ENCODE results near the gene STAT3. TPM values are rescaled to one million over a fixed set of nuclear protein-coding genes. Genes with fewer than 3 reads are reported as not detected.

STAT3 gene
- total and polyA plus RNA-seq, 2 of the 13 experiments (the other 11 are each of a cell fraction or from before 2014, with no cell fraction given) = 61.8 to 62.4 TPM

DNA sequence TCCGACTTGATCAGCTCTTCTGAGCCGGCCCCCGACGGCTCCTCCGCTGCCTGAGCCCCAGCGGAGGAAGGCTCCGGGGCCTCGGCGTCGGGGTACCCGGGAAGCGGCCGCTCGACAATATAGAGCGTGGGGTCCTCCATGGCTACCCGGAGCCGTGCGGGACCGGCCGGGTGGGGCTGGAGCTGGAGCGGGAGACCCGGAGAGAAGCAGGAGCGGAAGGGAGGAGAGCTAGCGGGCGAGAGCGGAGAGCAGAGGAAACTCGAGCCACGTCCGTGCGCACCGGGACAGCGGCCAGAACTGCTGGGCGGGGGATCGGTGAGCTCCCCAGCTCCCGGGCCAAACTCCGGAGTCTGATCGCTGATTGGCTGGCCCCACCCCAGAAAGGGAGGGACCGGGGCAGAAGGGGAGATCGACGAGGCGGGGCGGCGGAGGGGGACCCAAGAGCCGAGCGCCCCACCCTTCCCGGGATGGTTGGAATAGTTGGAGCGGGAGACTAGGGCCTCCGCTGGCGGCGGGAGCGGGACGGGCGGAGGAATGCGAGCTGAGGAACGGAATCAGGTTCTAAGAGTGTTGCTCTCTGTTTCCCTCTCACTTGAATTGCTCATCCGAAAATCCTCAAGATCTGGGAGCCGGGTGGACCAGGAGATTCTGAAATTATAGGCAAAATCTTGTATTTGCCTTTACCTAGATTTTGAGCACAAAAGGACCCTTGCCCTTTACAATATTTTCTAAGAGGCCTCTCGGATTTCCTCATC, 34.9 kb upstream of the STAT3 start, which contains the start of gene CAVIN1 (continued):
- TF ChIP-seq ZNF407 (CRISPR knock-in tag; IDR thresholded peaks at IDR 0.05; ENCODE audit: not compliant biosample characterization) = peak; percentile 91
- TF ChIP-seq ZNF781 (CRISPR knock-in tag; IDR thresholded peaks at IDR 0.05; ENCODE audit: borderline replicate concordance, not compliant biosample characterization) = no peak
- no peak for TF ChIP-seq TRIM24 (CRISPR knock-in tag; IDR thresholded peaks at IDR 0.05)
- TF ChIP-seq ZNF607 (CRISPR knock-in tag; IDR thresholded peaks at IDR 0.05; ENCODE audit: borderline replicate concordance) = peak; percentile 82; the same call in 1 of the 2 replicates
- TF ChIP-seq ONECUT2 (CRISPR knock-in tag; IDR thresholded peaks at IDR 0.05) = no peak
- TF ChIP-seq, protein P1, sequence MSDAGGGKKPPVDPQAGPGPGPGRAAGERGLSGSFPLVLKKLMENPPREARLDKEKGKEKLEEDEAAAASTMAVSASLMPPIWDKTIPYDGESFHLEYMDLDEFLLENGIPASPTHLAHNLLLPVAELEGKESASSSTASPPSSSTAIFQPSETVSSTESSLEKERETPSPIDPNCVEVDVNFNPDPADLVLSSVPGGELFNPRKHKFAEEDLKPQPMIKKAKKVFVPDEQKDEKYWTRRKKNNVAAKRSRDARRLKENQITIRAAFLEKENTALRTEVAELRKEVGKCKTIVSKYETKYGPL (CRISPR knock-in tag; IDR thresholded peaks at IDR 0.05) = no peak
- TF ChIP-seq, protein P2, sequence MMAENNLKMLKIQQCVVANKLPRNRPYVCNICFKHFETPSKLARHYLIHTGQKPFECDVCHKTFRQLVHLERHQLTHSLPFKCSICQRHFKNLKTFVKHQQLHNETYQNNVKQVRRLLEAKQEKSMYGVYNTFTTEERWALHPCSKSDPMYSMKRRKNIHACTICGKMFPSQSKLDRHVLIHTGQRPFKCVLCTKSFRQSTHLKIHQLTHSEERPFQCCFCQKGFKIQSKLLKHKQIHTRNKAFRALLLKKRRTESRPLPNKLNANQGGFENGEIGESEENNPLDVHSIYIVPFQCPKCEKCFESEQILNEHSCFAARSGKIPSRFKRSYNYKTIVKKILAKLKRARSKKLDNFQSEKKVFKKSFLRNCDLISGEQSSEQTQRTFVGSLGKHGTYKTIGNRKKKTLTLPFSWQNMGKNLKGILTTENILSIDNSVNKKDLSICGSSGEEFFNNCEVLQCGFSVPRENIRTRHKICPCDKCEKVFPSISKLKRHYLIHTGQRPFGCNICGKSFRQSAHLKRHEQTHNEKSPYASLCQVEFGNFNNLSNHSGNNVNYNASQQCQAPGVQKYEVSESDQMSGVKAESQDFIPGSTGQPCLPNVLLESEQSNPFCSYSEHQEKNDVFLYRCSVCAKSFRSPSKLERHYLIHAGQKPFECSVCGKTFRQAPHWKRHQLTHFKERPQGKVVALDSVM (CRISPR knock-in tag; IDR thresholded peaks at IDR 0.05) = peak; percentile 39
- TF ChIP-seq, protein P3, sequence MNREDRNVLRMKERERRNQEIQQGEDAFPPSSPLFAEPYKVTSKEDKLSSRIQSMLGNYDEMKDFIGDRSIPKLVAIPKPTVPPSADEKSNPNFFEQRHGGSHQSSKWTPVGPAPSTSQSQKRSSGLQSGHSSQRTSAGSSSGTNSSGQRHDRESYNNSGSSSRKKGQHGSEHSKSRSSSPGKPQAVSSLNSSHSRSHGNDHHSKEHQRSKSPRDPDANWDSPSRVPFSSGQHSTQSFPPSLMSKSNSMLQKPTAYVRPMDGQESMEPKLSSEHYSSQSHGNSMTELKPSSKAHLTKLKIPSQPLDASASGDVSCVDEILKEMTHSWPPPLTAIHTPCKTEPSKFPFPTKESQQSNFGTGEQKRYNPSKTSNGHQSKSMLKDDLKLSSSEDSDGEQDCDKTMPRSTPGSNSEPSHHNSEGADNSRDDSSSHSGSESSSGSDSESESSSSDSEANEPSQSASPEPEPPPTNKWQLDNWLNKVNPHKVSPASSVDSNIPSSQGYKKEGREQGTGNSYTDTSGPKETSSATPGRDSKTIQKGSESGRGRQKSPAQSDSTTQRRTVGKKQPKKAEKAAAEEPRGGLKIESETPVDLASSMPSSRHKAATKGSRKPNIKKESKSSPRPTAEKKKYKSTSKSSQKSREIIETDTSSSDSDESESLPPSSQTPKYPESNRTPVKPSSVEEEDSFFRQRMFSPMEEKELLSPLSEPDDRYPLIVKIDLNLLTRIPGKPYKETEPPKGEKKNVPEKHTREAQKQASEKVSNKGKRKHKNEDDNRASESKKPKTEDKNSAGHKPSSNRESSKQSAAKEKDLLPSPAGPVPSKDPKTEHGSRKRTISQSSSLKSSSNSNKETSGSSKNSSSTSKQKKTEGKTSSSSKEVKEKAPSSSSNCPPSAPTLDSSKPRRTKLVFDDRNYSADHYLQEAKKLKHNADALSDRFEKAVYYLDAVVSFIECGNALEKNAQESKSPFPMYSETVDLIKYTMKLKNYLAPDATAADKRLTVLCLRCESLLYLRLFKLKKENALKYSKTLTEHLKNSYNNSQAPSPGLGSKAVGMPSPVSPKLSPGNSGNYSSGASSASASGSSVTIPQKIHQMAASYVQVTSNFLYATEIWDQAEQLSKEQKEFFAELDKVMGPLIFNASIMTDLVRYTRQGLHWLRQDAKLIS (CRISPR knock-in tag; IDR thresholded peaks at IDR 0.05) = no peak
- TF ChIP-seq HDAC2 (CRISPR knock-in tag; IDR thresholded peaks at IDR 0.05) = no peak; the same call in 1 of the 2 replicates
- TF ChIP-seq, protein P4, sequence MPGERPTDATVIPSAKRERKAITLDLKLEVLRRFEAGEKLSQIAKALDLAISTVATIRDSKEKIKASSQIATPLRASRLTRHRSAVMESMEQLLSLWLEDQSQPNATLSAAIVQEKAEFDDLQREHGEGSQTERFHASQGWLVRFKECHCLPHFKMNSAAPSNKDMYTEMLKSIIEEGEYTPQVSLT (CRISPR knock-in tag; IDR thresholded peaks at IDR 0.05; ENCODE audit: borderline replicate concordance, low read depth) = no peak
- peak; percentile 42; the same call in 1 of the 2 replicates for TF ChIP-seq NCOA2 (CRISPR knock-in tag; IDR thresholded peaks at IDR 0.05)
- TF ChIP-seq SETDB1 (CRISPR knock-in tag; IDR thresholded peaks at IDR 0.05; ENCODE audit: borderline replicate concordance) = no peak
